GM12878 (cell line): ENCODE data around the gene KMT2B. TPM values are rescaled to one million over a fixed set of nuclear protein-coding genes. Genes with fewer than 3 reads are reported as not detected.

Experiments
- ATAC-seq: fragments of 200-7000 bp; cut with Tn5 transposase; 3 replicates; pipeline ENCODE4 v1.9.1; 2020; ENCODE audit warnings: mild to moderate bottlenecking, moderate library complexity
- BruUV-seq: library from RNA; stranded (reverse); fragments of 400-500 nt; replicated peaks from 2 replicates; lab custom pipeline; 2021; lab: Mats Ljungman, UMichigan
- CTCF ChIA-PET: fragments of 300-600 bp; sonication (Branson Sonifier 250); formaldehyde crosslinking; extraction: SDS; loops from one replicate; lab custom pipeline; 2021; ENCODE audit warnings: inconsistent platforms; lab: Yijun Ruan, JAX
- POLR2A ChIA-PET: fragments of 350-600 bp; formaldehyde crosslinking; extraction: SDS; loops from one replicate; lab custom pipeline; 2021; ENCODE audit warnings: inconsistent platforms; lab: Charles Lee
- RAD21 ChIA-PET: fragments of 300-600 bp; sonication (Branson Sonifier 250); formaldehyde crosslinking; loops from one replicate; lab custom pipeline; 2023; ENCODE audit warnings: antibody characterized with exemption; ENCODE audit not compliant: unreplicated experiment; lab: Charles Lee
- SMC1A ChIA-PET: fragments of 300-600 bp; sonication (Branson Sonifier 250); formaldehyde crosslinking; loops from one replicate; lab custom pipeline; 2023; ENCODE audit not compliant: unreplicated experiment, uncharacterized antibody; lab: Charles Lee
- DNase-seq: peaks from one replicate; pipeline ENCODE4 v3.0.0-alpha.2; 2011; ENCODE audit warnings: low read depth, low spot score
- FAIRE-seq: peaks from 3 replicates; lab custom pipeline; 2011; peaks lifted over from hg19 to GRCh38; lab: Jason Lieb, UNC
- H2AFZ ChIP-seq: 2 replicates; pipeline ENCODE4 v1.6.0; 2011; ENCODE audit warnings: low read depth, low read length, control low read depth; ENCODE audit not compliant: control insufficient read depth
- H3K27ac ChIP-seq: 2 replicates; pipeline ENCODE4 v1.5.1; 2011; ENCODE audit warnings: control low read depth; ENCODE audit not compliant: control insufficient read depth, insufficient read depth
- H3K27me3 ChIP-seq, 2 experiments: replicated peaks in 1 of 2; 2 replicates each; pipeline versions ENCODE4 v1.6.0 to v1.6.1; 2011; ENCODE audit warnings: low read length in 1 of 2; ENCODE audit not compliant: control insufficient read depth in 2 of 2, insufficient read depth in 2 of 2
- H3K36me3 ChIP-seq, 2 experiments: 2 replicates each; pipeline ENCODE4 v1.5.1; 2011; ENCODE audit warnings: low read length in 1 of 2; ENCODE audit not compliant: control insufficient read depth in 2 of 2, insufficient read depth in 2 of 2
- H3K4me1 ChIP-seq: 2 replicates; pipeline ENCODE4 v1.6.1; 2011; ENCODE audit warnings: mild to moderate bottlenecking, low read length, moderate library complexity, mixed read lengths; ENCODE audit not compliant: control insufficient read depth, insufficient read depth
- H3K4me2 ChIP-seq: 2 replicates; pipeline ENCODE4 v1.6.0; 2011; ENCODE audit warnings: control low read depth; ENCODE audit not compliant: control insufficient read depth, insufficient read depth
- H3K4me3 ChIP-seq: fragments of 200-600 bp; sonication (generic); 2 replicates; pipeline ENCODE4 v1.5.1; 2016
- H3K79me2 ChIP-seq: 2 replicates; pipeline ENCODE4 v1.6.0; 2011; ENCODE audit warnings: low read length; ENCODE audit not compliant: control insufficient read depth, insufficient read depth
- H3K9ac ChIP-seq: 2 replicates; pipeline ENCODE4 v1.8.0; 2011; ENCODE audit warnings: low read length, control low read depth, mixed read lengths; ENCODE audit not compliant: control insufficient read depth, insufficient read depth
- H3K9me3 ChIP-seq: replicated peaks from 3 replicates; pipeline ENCODE4 v1.5.1; 2011; ENCODE audit warnings: mild to moderate bottlenecking, low read length; ENCODE audit not compliant: control insufficient read depth, insufficient read depth
- H4K20me1 ChIP-seq: 2 replicates; pipeline ENCODE4 v1.6.0; 2011; ENCODE audit not compliant: control insufficient read depth, insufficient read depth
- BACH1 ChIP-seq: fragments of 450-650 bp; IDR thresholded peaks from 2 replicates; pipeline ENCODE4 v1.6.1; 2017; ENCODE audit warnings: mild to moderate bottlenecking, borderline replicate concordance
- CHD2 ChIP-seq: IDR thresholded peaks from 2 replicates; pipeline ENCODE4 v1.6.1; 2011; ENCODE audit warnings: low read depth, low read length, improper control_type of control experiment, borderline replicate concordance
- FOXK2 ChIP-seq: fragments of 450-650 bp; IDR thresholded peaks from 2 replicates; pipeline ENCODE4 v1.6.1; 2017; ENCODE audit warnings: mild to moderate bottlenecking, moderate library complexity
- MYB ChIP-seq: fragments of 150-350 bp; IDR thresholded peaks from 2 replicates; pipeline ENCODE4 v1.6.1; 2014; ENCODE audit warnings: mild to moderate bottlenecking, low read depth, low read length, borderline replicate concordance
- NFYB ChIP-seq: IDR thresholded peaks from 2 replicates; pipeline ENCODE4 v1.6.1; 2011; ENCODE audit warnings: low read depth, mild to moderate bottlenecking, low read length, improper control_type of control experiment, moderate library complexity; ENCODE audit not compliant: insufficient read depth
- PAX5 ChIP-seq: IDR thresholded peaks from 2 replicates; pipeline ENCODE4 v1.6.1; 2011; ENCODE audit warnings: low read depth, low read length, borderline replicate concordance
- POLR2A ChIP-seq: IDR thresholded peaks from 2 replicates; pipeline ENCODE4 v1.6.1; 2011; ENCODE audit warnings: low read depth, mild to moderate bottlenecking, low read length
- POLR2AphosphoS2 ChIP-seq: IDR thresholded peaks from 2 replicates; pipeline ENCODE4 v1.6.1; 2011; ENCODE audit warnings: low read depth, mild to moderate bottlenecking, low read length, improper control_type of control experiment, moderate library complexity
- POLR2AphosphoS5 ChIP-seq: IDR thresholded peaks from 2 replicates; pipeline ENCODE4 v1.6.1; 2011; ENCODE audit warnings: mild to moderate bottlenecking, low read length, inconsistent platforms
- RUNX3 ChIP-seq: IDR thresholded peaks from 2 replicates; pipeline ENCODE4 v1.6.1; 2012; ENCODE audit warnings: low read length, inconsistent platforms
- YBX1 ChIP-seq: fragments of 450-650 bp; IDR thresholded peaks from 2 replicates; pipeline ENCODE4 v1.6.1; 2016; ENCODE audit warnings: antibody characterized with exemption
- YY1 ChIP-seq: IDR thresholded peaks from 2 replicates; pipeline ENCODE4 v1.6.1; 2011; ENCODE audit warnings: low read depth, mild to moderate bottlenecking, low read length
- WGBS: methylation state at CpG from one replicate; pipeline ENCODE4 v1.1.6; 2016; ENCODE audit warnings: low lambda C conversion rate; ENCODE audit not compliant: insufficient replicate concordance, insufficient coverage; ENCODE audit errors: missing lambda C conversion rate; 5-methylcytosine and 5-hydroxymethylcytosine counted together
- in situ Hi-C: fragments of 300-500 bp; cut with MboI; formaldehyde crosslinking; loops from 9 replicates; pipeline ENCODE4 v1.14.3; 2018; ENCODE audit warnings: mixed read lengths
- intact Hi-C: fragments of 100-400 bp; cut with micrococcal nuclease; formaldehyde crosslinking; loops from one replicate; pipeline ENCODE4 v1.14.2; 2022; ENCODE audit not compliant: unreplicated experiment
- polyA plus RNA-seq, 11 experiments: library from polyadenylated mRNA; depleted of rRNA in 4 of 11; unstranded in 6 of 11; stranded (reverse) in 5 of 11; fragments of >200 nt; fragmentation: Nextera tagmentation in 4 of 11; fragmentation: Illumina TruSeq in 1 of 11; extraction: Ambion mirVana in 4 of 11; extraction: Trizol in 1 of 11; gene quantifications; 1 replicate in 1 of 11; 2 replicates in 10 of 11; pipeline versions ENCODE4 v1.2.1 to v1.2.3, GENCODE V29; 2011 to 2016; ENCODE audit warnings: inconsistent platforms in 2 of 11, missing spikeins in 2 of 11, low read depth in 1 of 11
- total RNA-seq, 4 experiments: library from RNA; depleted of rRNA in 3 of 4; stranded (reverse); fragments of >200 nt in 3 of 4; fragmentation: Illumina TruSeq in 1 of 4; extraction: Trizol in 1 of 4; gene quantifications; 2 replicates each; pipeline versions ENCODE4 v1.2.1 to v1.2.3, GENCODE V29; 2013 to 2021
- TF ChIP-seq, protein P1 (sequence below): fragments of 450-650 bp; IDR thresholded peaks from 2 replicates; pipeline ENCODE4 v1.6.1; 2016; ENCODE audit warnings: mild to moderate bottlenecking
- TF ChIP-seq, protein P2 (sequence below): IDR thresholded peaks from 2 replicates; pipeline ENCODE4 v1.6.1; 2012; ENCODE audit warnings: low read depth, low read length, improper control_type of control experiment

KMT2B gene
- total and polyA plus RNA-seq, 10 of the 15 experiments (the other 5 are each of a cell fraction or from before 2014, with no cell fraction given), result 0.71 to 35.6 (median 6.0) TPM

GRCh38 chr19:35738021-35738886 lies 20.5 kb downstream of the KMT2B start:
- Histone ChIP-seq H3K27me3 (no peaks in the 10 kb centered on the region), H3K9me3 (no peaks in the 10 kb centered on the region), H4K20me1 (no peaks in the 10 kb centered on the region), H2AFZ (no peak overlapping the region), H3K9ac (no peak overlapping the region), H3K79me2 (peaks cover 15% of the 10 kb centered on the region), H3K27ac (no peak overlapping the region), H3K4me1 (peaks cover 16% of the 10 kb centered on the region), H3K4me3 (no peak overlapping the region), H3K36me3 (peaks cover 13 to 30% of the 10 kb centered on the region in 2 experiments; a peak in 3 of 4 replicates), H3K4me2 (no peak overlapping the region)
- DNase-seq, result no peak
- POLR2A ChIA-PET, result interaction anchor here (1.3 kb wide), 1 partner anchor 20 kb away, joined by 5 read pairs; no protein-coding TSS in a partner anchor
- 93% methylated on average over 37 of the region's 37 CpGs for WGBS
- no peak for ATAC-seq
- TF ChIP-seq FOXK2, result no peak
- no peak for TF ChIP-seq CHD2
- TF ChIP-seq, protein P1, sequence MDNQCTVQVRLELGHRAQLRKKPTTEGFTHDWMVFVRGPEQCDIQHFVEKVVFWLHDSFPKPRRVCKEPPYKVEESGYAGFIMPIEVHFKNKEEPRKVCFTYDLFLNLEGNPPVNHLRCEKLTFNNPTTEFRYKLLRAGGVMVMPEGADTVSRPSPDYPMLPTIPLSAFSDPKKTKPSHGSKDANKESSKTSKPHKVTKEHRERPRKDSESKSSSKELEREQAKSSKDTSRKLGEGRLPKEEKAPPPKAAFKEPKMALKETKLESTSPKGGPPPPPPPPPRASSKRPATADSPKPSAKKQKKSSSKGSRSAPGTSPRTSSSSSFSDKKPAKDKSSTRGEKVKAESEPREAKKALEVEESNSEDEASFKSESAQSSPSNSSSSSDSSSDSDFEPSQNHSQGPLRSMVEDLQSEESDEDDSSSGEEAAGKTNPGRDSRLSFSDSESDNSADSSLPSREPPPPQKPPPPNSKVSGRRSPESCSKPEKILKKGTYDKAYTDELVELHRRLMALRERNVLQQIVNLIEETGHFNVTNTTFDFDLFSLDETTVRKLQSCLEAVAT, result peak; percentile 51; the same call in 1 of the 2 replicates
- peak; percentile 39 for TF ChIP-seq POLR2A
- TF ChIP-seq BACH1, result no peak
- no peak for TF ChIP-seq POLR2AphosphoS2
- no peak for TF ChIP-seq RUNX3
- TF ChIP-seq YBX1, result no peak
- TF ChIP-seq POLR2AphosphoS5, result no peak; the same call in 1 of the 2 replicates
- no peak for TF ChIP-seq YY1
- no peak for TF ChIP-seq MYB
- TF ChIP-seq NFYB, result no peak
- TF ChIP-seq, protein P2, sequence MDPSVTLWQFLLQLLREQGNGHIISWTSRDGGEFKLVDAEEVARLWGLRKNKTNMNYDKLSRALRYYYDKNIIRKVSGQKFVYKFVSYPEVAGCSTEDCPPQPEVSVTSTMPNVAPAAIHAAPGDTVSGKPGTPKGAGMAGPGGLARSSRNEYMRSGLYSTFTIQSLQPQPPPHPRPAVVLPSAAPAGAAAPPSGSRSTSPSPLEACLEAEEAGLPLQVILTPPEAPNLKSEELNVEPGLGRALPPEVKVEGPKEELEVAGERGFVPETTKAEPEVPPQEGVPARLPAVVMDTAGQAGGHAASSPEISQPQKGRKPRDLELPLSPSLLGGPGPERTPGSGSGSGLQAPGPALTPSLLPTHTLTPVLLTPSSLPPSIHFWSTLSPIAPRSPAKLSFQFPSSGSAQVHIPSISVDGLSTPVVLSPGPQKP, result no peak
- peak; percentile 82; the same call in 1 of the 2 replicates for TF ChIP-seq PAX5
- SMC1A ChIA-PET, result interaction anchor here (1.2 to 1.8 kb wide), 2 partner anchors 20 to 42 kb away, joined by 3 to 5 read pairs; no protein-coding TSS in a partner anchor
- intact Hi-C loops, result no loop called here
- RAD21 ChIA-PET, result interaction anchor here (1.2 kb wide), 1 partner anchor 45 kb away, joined by 4 read pairs; no protein-coding TSS in a partner anchor
- no TSS peak for BruUV-seq
- in situ Hi-C loops, result no loop called here
- CTCF ChIA-PET, result interaction anchor here (1.2 to 2.1 kb wide), 3 partner anchors 18 to 46 kb away, joined by 4 to 7 read pairs (median 7); no protein-coding TSS in a partner anchor
- FAIRE-seq, result no peak
